ENCODE results near the gene MYRIP. TPM values are rescaled to one million over a fixed set of nuclear protein-coding genes. Genes with fewer than 3 reads are reported as not detected.
"Not testable (repeated sequence)": the region's sequence is repeated elsewhere in the genome, so short reads cannot be mapped to it uniquely, and the experiment has no call there.

The MYRIP gene
- total and polyA plus RNA-seq, 8 donors: 1.4 to 11.2 (median 7.8) TPM

DNA sequence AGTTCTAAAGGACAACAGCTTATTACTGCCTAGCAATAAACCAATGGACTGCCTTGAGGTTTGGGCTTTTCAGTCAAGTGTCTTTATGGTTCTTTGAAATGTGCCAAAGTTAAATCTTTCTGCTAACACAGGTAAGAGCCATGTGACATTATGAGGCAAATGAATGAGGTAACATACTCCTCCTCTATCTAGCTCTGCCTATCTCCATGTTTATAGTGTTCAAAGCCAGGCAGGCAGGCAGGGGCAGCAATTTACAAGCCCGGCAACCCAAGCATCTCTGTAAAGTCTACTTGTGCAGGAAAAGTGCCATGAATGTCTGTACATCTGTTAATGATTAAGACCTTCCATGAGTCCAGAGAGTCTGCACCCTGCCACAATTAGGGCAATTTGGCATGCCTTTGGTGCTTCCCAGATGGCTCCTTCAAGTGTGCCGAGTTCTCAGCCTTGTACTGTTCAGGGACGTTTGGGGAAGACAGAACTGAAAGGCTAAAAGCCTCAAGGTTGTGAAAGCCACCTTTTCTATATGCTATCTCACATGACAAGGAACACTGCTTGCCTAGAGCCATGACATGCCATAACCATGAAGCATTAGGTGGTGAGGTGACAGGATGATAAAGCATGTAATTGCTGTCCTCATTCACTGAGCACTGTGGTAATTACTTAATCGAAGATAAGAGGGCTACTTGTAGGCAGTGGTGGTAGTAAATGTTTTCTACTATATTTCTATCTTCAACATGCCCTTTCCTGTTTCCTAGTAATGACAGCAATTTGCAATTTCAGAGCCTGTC, 458.7 kb downstream of the MYRIP start:
- DNase-seq: no peak
- Histone ChIP-seq H3K4me1 (no peaks in the 10 kb centered on the region), H3K27me3 (no peaks in the 10 kb centered on the region), H3K27ac (no peak overlapping the region), H3K4me3 (no peak overlapping the region), H3K36me3 (no peaks in the 10 kb centered on the region), H3K9me3 (no peaks in the 10 kb centered on the region)
- TF ChIP-seq, protein P1, sequence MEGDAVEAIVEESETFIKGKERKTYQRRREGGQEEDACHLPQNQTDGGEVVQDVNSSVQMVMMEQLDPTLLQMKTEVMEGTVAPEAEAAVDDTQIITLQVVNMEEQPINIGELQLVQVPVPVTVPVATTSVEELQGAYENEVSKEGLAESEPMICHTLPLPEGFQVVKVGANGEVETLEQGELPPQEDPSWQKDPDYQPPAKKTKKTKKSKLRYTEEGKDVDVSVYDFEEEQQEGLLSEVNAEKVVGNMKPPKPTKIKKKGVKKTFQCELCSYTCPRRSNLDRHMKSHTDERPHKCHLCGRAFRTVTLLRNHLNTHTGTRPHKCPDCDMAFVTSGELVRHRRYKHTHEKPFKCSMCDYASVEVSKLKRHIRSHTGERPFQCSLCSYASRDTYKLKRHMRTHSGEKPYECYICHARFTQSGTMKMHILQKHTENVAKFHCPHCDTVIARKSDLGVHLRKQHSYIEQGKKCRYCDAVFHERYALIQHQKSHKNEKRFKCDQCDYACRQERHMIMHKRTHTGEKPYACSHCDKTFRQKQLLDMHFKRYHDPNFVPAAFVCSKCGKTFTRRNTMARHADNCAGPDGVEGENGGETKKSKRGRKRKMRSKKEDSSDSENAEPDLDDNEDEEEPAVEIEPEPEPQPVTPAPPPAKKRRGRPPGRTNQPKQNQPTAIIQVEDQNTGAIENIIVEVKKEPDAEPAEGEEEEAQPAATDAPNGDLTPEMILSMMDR (IDR thresholded peaks at IDR 0.05): no peak
- intact Hi-C loops (cut with DNase I): no loop called here
- 28% methylated on average over 4 of the region's 4 CpGs for WGBS, 2 donors
- peak in 2 of 4 donors; percentile 40 to 54 for ATAC-seq
- no peak for FAIRE-seq

- intact Hi-C loops (cut with DNase I): no loop called here
- Histone ChIP-seq H3K27ac (no peak overlapping the region), H3K4me3 (no peak overlapping the region), H3K9me3 (no peaks in the 10 kb centered on the region), H3K27me3 (no peaks in the 10 kb centered on the region), H3K4me1 (no peaks in the 10 kb centered on the region), H3K36me3 (no peaks in the 10 kb centered on the region)
- WGBS, 2 donors: 91% methylated on average over 2 of the region's 2 CpGs
- no peak for DNase-seq
- FAIRE-seq: no peak
- TF ChIP-seq, protein P1 (IDR thresholded peaks at IDR 0.05): no peak
- no peak for ATAC-seq
Observed at GRCh38 chr3:40268802-40269524, 459.6 kb downstream of the MYRIP start.

- Histone ChIP-seq H3K4me3 (no peak overlapping the region), H3K27me3 (no peaks in the 10 kb centered on the region), H3K36me3 (no peaks in the 10 kb centered on the region), H3K4me1 (no peaks in the 10 kb centered on the region), H3K27ac (no peak overlapping the region), H3K9me3 (no peaks in the 10 kb centered on the region)
- TF ChIP-seq, protein P1 (IDR thresholded peaks at IDR 0.05): no peak
- ATAC-seq (no peak), DNase-seq (no peak), FAIRE-seq (no peak)
- intact Hi-C loops (cut with DNase I): no loop called here
- 0 to 3% methylated on average over 1 of the region's 1 CpG for WGBS, 2 donors
Observed at GRCh38 chr3:40278791-40279190, 469.4 kb downstream of the MYRIP start.

GRCh38 chr3:40281995-40282394, 472.6 kb downstream of the MYRIP start:
- ATAC-seq: no peak
- Histone ChIP-seq H3K4me3 (no peak overlapping the region), H3K27me3 (no peaks in the 10 kb centered on the region), H3K9me3 (no peaks in the 10 kb centered on the region), H3K27ac (no peak overlapping the region), H3K4me1 (no peaks in the 10 kb centered on the region), H3K36me3 (no peaks in the 10 kb centered on the region)
- DNase-seq: no peak
- FAIRE-seq: no peak
- intact Hi-C loops (cut with DNase I): no loop called here
- 65 to 72% methylated on average over 2 of the region's 2 CpGs for WGBS, 2 donors
- TF ChIP-seq, protein P1 (IDR thresholded peaks at IDR 0.05): no peak

- ATAC-seq; H3K9me3 ChIP-seq; H3K4me3 ChIP-seq; H3K36me3 ChIP-seq; DNase-seq; intact Hi-C loops (cut with DNase I); H3K27ac ChIP-seq; H3K27me3 ChIP-seq; FAIRE-seq; H3K4me1 ChIP-seq: not testable (repeated sequence)
- WGBS, 2 donors: 96 to 97% methylated on average over 5 of the region's 5 CpGs
Observed at GRCh38 chr3:40283057-40283456, 473.6 kb downstream of the MYRIP start.

All from pancreas (tissue), 10 donors.